ENCODE results near the gene PLAU. TPM values are rescaled to one million over a fixed set of nuclear protein-coding genes. Genes with fewer than 3 reads are reported as not detected.
A peak's percentile ranks its signal among the peaks of the same experiment; 100 is the strongest.

The PLAU gene
- total RNA-seq, 4 donors from 2014 or later, result 8.8 to 15.9 (median 11.9) TPM

- intact Hi-C loops (cut with DNase I), result no loop called here
- TF ChIP-seq, protein P1, sequence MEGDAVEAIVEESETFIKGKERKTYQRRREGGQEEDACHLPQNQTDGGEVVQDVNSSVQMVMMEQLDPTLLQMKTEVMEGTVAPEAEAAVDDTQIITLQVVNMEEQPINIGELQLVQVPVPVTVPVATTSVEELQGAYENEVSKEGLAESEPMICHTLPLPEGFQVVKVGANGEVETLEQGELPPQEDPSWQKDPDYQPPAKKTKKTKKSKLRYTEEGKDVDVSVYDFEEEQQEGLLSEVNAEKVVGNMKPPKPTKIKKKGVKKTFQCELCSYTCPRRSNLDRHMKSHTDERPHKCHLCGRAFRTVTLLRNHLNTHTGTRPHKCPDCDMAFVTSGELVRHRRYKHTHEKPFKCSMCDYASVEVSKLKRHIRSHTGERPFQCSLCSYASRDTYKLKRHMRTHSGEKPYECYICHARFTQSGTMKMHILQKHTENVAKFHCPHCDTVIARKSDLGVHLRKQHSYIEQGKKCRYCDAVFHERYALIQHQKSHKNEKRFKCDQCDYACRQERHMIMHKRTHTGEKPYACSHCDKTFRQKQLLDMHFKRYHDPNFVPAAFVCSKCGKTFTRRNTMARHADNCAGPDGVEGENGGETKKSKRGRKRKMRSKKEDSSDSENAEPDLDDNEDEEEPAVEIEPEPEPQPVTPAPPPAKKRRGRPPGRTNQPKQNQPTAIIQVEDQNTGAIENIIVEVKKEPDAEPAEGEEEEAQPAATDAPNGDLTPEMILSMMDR (IDR thresholded peaks at IDR 0.05), result no peak
- no peak for TF ChIP-seq POLR2A (IDR thresholded peaks at IDR 0.05)
- Histone ChIP-seq H3K9me3 (no peaks in the 10 kb centered on the region), H3K27me3 (no peaks in the 10 kb centered on the region), H3K4me3 (no peak overlapping the region), H3K27ac (no peak overlapping the region), H3K36me3 (no peaks in the 10 kb centered on the region), H3K4me1 (peaks cover 0 to 15% (median 11%) of the 10 kb centered on the region in 3 donors)
- 86 to 93% methylated on average over 5 of the region's 5 CpGs for WGBS, 2 donors
- DNase-seq, result no peak
Observed at GRCh38 chr10:73900064-73900463, 10.9 kb upstream of the PLAU start.

DNA sequence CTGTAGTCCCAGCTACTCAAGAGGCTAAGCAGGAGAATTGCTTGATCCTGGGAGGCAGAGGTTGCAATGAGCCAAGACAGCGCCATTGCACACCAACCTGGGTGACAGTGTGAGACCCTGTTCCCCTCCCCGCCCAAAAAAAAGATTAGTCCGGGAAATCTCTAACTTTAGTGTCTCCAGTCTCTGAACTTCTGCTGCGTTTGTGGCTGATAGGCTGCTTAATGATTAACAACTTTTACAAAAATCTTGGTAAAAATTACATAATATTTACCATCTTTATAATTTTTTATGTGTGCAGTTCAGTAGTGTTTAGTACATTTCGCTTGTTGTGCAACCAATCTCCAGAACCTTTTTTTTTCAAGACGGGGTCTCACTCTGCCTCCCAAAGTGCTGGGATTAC lies 9.7 kb upstream of the PLAU start:
- no peak for DNase-seq
- no peak overlapping the region for H3K4me3 ChIP-seq
- H3K4me1 ChIP-seq, result peaks cover 5 to 23% (median 12%) of the 10 kb centered on the region in 3 donors
- WGBS, 2 donors, result 75 to 81% methylated on average over 6 of the region's 6 CpGs
- H3K9me3 ChIP-seq, result no peaks in the 10 kb centered on the region
- intact Hi-C loops (cut with DNase I), result no loop called here
- H3K27ac ChIP-seq, result no peak overlapping the region
- no peaks in the 10 kb centered on the region for H3K27me3 ChIP-seq
- H3K36me3 ChIP-seq, result no peaks in the 10 kb centered on the region
- no peak for TF ChIP-seq POLR2A (IDR thresholded peaks at IDR 0.05)
- TF ChIP-seq, protein P1 (IDR thresholded peaks at IDR 0.05), result no peak

DNA sequence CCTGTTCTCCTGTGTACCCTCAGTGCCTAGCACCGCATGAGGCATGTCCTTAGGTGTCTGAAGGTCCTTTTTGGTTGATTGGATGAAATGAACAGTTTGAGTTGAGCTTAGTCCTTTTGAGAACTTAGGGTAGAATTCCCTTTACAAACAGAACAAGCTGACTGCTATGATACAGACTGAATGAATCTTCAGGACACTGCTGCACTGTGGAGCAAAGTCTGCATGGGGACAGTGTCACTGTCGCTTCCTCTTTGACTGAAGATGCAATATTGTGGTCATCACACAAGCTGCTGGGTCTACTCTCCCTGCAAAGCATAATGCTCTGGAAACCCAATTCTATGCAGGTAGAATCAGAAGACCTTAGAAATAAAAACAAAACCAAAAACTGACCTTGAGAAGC lies 8.6 kb upstream of the PLAU start:
- intact Hi-C loops (cut with DNase I), result no loop called here
- TF ChIP-seq, protein P1 (IDR thresholded peaks at IDR 0.05), result no peak
- DNase-seq, result no peak
- H3K9me3 ChIP-seq, result no peaks in the 10 kb centered on the region
- peaks cover 7 to 34% (median 23%) of the 10 kb centered on the region in 3 donors for H3K4me1 ChIP-seq
- no peaks in the 10 kb centered on the region for H3K27me3 ChIP-seq
- no peaks in the 10 kb centered on the region for H3K36me3 ChIP-seq
- no peak overlapping the region for H3K27ac ChIP-seq
- H3K4me3 ChIP-seq, result no peak overlapping the region
- 80 to 100% methylated on average over 2 of the region's 2 CpGs for WGBS, 2 donors

DNA sequence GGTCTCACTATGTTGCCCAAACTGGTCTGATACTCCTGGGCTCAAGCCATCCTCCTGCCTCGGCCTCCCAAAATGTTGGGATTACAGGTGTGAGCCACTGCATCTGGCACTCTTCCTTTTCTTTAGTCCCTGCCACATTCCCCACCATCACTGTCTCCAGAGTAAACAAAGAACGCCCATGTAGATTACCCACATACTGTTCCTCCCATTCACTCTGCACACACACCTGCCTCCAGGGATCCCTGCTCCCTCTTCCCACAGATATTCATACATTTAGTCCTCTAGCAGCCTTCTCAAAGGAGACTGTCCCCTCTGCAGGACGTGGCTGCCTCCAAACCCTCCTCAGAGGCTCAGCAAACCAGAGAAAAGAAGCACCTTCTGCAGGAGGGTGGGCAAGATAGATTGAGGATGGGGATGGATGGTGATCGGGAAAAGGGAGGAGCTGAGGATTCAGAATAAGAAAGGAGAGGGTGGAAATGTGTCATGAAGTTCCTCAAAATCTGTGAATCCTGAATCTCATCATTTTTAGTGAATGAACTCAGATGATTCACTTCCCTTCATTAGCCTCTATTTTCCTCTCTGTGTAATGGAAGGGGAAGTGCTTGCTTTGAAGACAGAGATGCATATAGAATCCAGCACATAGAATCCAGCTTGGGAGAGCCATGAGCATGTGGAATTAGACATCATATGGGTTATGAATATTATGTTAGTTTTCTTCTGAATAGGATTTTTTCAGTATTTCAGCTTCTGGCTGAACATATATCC lies 5.5 kb upstream of the PLAU start:
- TF ChIP-seq, protein P1 (IDR thresholded peaks at IDR 0.05), result no peak
- no peak for TF ChIP-seq POLR2A (IDR thresholded peaks at IDR 0.05)
- intact Hi-C loops (cut with DNase I), result no loop called here
- 49 to 87% methylated on average over 3 to 4 of the region's 4 CpGs for WGBS, 2 donors
- no peak for DNase-seq
- no peaks in the 10 kb centered on the region for H3K27me3 ChIP-seq
- H3K27ac ChIP-seq, result peak overlapping the region in 3 of 4 donors; percentile 69 to 90 (median 83)
- H3K4me1 ChIP-seq, result peaks cover 21 to 50% (median 29%) of the 10 kb centered on the region in 3 donors
- H3K4me3 ChIP-seq, result no peak overlapping the region
- no peaks in the 10 kb centered on the region for H3K36me3 ChIP-seq
- no peaks in the 10 kb centered on the region for H3K9me3 ChIP-seq

DNA sequence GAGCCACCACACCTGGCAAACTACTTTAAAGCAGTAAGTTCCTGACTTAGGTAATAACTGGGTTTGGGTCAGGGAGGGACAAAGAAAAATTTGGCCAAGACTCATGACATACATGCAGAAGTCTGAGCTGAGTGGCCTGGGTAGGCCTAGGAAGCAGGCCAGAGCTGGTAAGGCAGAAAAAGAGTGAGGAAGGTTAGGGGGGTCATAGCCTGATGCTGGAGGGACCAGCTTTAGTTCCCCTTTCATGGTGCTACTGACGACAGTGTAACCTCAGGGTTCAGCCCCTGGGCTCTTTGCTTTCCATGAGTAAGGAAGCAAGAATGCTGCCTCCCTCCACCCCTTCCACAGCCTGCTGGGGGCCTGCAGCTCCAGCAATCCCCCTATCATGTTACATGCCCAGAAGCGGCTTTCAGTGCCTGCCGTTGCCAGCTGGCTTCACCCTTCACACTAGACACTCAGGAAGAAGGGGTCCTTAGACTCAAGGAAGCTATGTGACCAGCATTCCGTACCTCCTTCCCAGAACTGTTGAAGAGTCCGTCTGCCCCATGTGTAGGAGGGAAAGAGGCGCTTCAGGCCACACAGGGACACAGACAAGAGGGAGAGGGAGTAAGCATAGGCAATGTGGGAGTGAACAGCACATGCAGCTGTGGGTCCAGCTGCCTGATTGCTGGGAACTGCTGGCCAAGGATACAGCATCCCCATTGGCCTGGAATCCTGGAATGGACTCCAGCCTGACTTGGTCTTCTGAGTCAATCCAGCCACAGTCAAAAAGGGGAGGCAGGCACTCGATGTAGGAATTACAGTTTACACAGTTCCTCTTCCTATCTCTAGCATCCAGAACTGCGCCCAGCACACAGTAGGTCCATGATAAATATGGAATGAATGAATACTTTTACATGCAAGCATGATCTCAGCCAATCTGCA lies 4.1 kb upstream of the PLAU start:
- intact Hi-C loops (cut with DNase I), result no loop called here
- no peaks in the 10 kb centered on the region for H3K27me3 ChIP-seq
- 58 to 61% methylated on average over 6 to 8 of the region's 8 CpGs for WGBS, 2 donors
- H3K4me3 ChIP-seq, result no peak overlapping the region
- peak overlapping the region; percentile 42 to 90 (median 76) for H3K27ac ChIP-seq
- no peaks in the 10 kb centered on the region for H3K36me3 ChIP-seq
- TF ChIP-seq, protein P1 (IDR thresholded peaks at IDR 0.05), result no peak
- no peak for TF ChIP-seq POLR2A (IDR thresholded peaks at IDR 0.05)
- no peaks in the 10 kb centered on the region for H3K9me3 ChIP-seq
- no peak for DNase-seq
- peaks cover 25 to 63% (median 34%) of the 10 kb centered on the region in 3 donors for H3K4me1 ChIP-seq
